GM23248 (cell line): ENCODE measurements around the gene CEACAM3. TPM values are rescaled to one million over a fixed set of nuclear protein-coding genes. Genes with fewer than 3 reads are reported as not detected.

ENCODE experiments used
- DNase-seq: peaks from one replicate; pipeline ENCODE4 v3.0.0-alpha.2; 2015
- H2AFZ ChIP-seq: fragments of 200-600 bp; sonication (generic); 2 replicates; pipeline ENCODE4 v1.6.1; 2016; ENCODE audit warnings: antibody characterized with exemption
- H3F3A ChIP-seq: fragments of 200-600 bp; sonication (generic); 2 replicates; pipeline ENCODE4 v1.6.1; 2016; ENCODE audit warnings: mild to moderate bottlenecking, antibody characterized with exemption, mixed run types; ENCODE audit not compliant: insufficient read depth
- H3K27ac ChIP-seq: fragments of 200-600 bp; sonication (generic); 2 replicates; pipeline ENCODE4 v1.5.1; 2016; ENCODE audit warnings: mild to moderate bottlenecking
- H3K27me3 ChIP-seq: fragments of 200-600 bp; sonication (generic); replicated peaks from 2 replicates; pipeline ENCODE4 v1.6.1; 2016; ENCODE audit warnings: mild to moderate bottlenecking; ENCODE audit not compliant: insufficient read depth
- H3K36me3 ChIP-seq: fragments of 200-600 bp; sonication (generic); 2 replicates; pipeline ENCODE4 v1.6.1; 2016; ENCODE audit warnings: low read depth, mild to moderate bottlenecking
- H3K4me1 ChIP-seq: fragments of 200-600 bp; sonication (generic); 2 replicates; pipeline ENCODE4 v1.6.1; 2016; ENCODE audit warnings: mild to moderate bottlenecking; ENCODE audit not compliant: insufficient read depth
- H3K4me2 ChIP-seq: fragments of 200-600 bp; sonication (generic); one replicate; pipeline ENCODE4 v1.6.1; 2016; ENCODE audit warnings: mild to moderate bottlenecking; ENCODE audit not compliant: unreplicated experiment
- H3K4me3 ChIP-seq: fragments of 200-600 bp; sonication (generic); 2 replicates; pipeline ENCODE4 v1.5.1; 2016; ENCODE audit warnings: mild to moderate bottlenecking
- H3K79me2 ChIP-seq: fragments of 200-600 bp; sonication (generic); 2 replicates; pipeline ENCODE4 v1.6.1; 2016; ENCODE audit warnings: mild to moderate bottlenecking; ENCODE audit not compliant: insufficient read depth
- H3K9ac ChIP-seq: fragments of 200-600 bp; sonication (generic); 2 replicates; pipeline ENCODE4 v1.6.1; 2016; ENCODE audit warnings: mild to moderate bottlenecking
- H3K9me2 ChIP-seq: fragments of 200-600 bp; sonication (generic); 2 replicates; pipeline ENCODE4 v1.6.1; 2016; ENCODE audit warnings: mixed run types, mild to moderate bottlenecking, moderate library complexity; ENCODE audit not compliant: insufficient read depth
- H3K9me3 ChIP-seq: fragments of 200-600 bp; sonication (generic); one replicate; pipeline ENCODE4 v1.6.1; 2017; ENCODE audit warnings: low read depth
- H4K20me1 ChIP-seq: fragments of 200-600 bp; sonication (generic); 2 replicates; pipeline ENCODE4 v1.6.0; 2016; ENCODE audit not compliant: insufficient read depth
- EZH2 ChIP-seq: fragments of 200-600 bp; sonication (generic); IDR thresholded peaks from 2 replicates; pipeline ENCODE4 v1.6.1; 2018; ENCODE audit warnings: antibody characterized with exemption, mild to moderate bottlenecking; ENCODE audit not compliant: insufficient read depth, poor library complexity, severe bottlenecking
- EZH2phosphoT487 ChIP-seq: fragments of 200-600 bp; sonication (generic); IDR thresholded peaks from 2 replicates; pipeline ENCODE4 v1.6.1; 2018; ENCODE audit warnings: antibody characterized with exemption, moderate library complexity, mild to moderate bottlenecking, low read depth; ENCODE audit not compliant: insufficient read depth
- WGBS, 2 experiments: methylation state at CpG; one replicate each; pipeline ENCODE4 v1.1.6; 2015 to 2017; ENCODE audit warnings: low lambda C conversion rate in 2 of 2, low coverage in 1 of 2; ENCODE audit errors: missing lambda C conversion rate in 2 of 2; 5-methylcytosine and 5-hydroxymethylcytosine counted together
- in situ Hi-C: fragments of 300-500 bp; cut with MboI; formaldehyde crosslinking; loops from 2 replicates; pipeline ENCODE4 v1.15.0; 2020
- polyA plus RNA-seq: library from polyadenylated mRNA; unstranded; fragments of >200 nt; fragmentation: Nextera tagmentation; extraction: Ambion mirVana; gene quantifications from 2 replicates; pipeline ENCODE4 v1.2.1, GENCODE V29; 2016
- total RNA-seq: library from RNA; depleted of rRNA; stranded (reverse); fragments of >200 nt; shearing (Covaris generic); gene quantifications from 2 replicates; pipeline ENCODE4 v1.2.3, GENCODE V29; 2014

CEACAM3 gene
- total and polyA plus RNA-seq, 2 experiments from 2014 or later = not detected

DNA sequence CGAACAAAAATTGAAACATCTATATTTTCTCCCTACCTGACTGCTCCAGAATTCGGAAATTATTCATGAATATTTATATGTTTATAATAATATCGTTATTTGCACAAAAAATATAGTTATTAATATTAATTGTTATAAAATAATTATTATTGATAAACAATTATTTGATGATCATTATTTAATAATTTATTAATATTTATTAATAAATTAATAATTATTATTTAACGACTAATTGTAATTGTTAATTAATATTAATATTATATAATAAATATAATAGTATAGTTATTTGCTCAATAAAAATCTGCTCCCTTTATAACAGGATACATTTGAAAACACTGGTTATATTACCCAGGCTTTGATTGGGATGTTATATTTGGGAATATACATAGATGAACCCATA is 26.8 kb upstream of the CEACAM3 start:
- DNase-seq = no peak
- H3K27me3 ChIP-seq = peaks cover 28% of the 10 kb centered on the region
- H2AFZ ChIP-seq = no peak overlapping the region
- H3F3A ChIP-seq = no peaks in the 10 kb centered on the region
- no peaks in the 10 kb centered on the region for H3K79me2 ChIP-seq
- no peaks in the 10 kb centered on the region for H3K9me3 ChIP-seq
- H3K9ac ChIP-seq = no peak overlapping the region
- in situ Hi-C loops = no loop called here
- no peaks in the 10 kb centered on the region for H3K9me2 ChIP-seq
- H3K27ac ChIP-seq = no peak overlapping the region
- H4K20me1 ChIP-seq = no peaks in the 10 kb centered on the region
- no peaks in the 10 kb centered on the region for H3K4me1 ChIP-seq
- H3K4me3 ChIP-seq = no peak overlapping the region
- TF ChIP-seq EZH2 = no peak
- no peak for TF ChIP-seq EZH2phosphoT487
- no peaks in the 10 kb centered on the region for H3K36me3 ChIP-seq
- no peak overlapping the region for H3K4me2 ChIP-seq
- WGBS, 2 experiments = 65 to 66% methylated on average over 4 of the region's 4 CpGs

DNA sequence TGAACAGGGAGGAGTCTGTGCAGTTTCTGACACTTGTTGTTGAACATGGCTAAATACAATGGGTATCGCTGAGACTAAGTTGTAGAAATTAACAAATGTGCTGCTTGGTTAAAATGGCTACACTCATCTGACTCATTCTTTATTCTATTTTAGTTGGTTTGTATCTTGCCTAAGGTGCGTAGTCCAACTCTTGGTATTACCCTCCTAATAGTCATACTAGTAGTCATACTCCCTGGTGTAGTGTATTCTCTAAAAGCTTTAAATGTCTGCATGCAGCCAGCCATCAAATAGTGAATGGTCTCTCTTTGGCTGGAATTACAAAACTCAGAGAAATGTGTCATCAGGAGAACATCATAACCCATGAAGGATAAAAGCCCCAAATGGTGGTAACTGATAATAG is 25.0 kb upstream of the CEACAM3 start:
- Histone ChIP-seq H3K27ac (no peak overlapping the region), H3K9me3 (no peaks in the 10 kb centered on the region), H3F3A (no peaks in the 10 kb centered on the region), H3K9ac (no peak overlapping the region), H4K20me1 (no peaks in the 10 kb centered on the region), H3K9me2 (no peaks in the 10 kb centered on the region), H3K36me3 (no peaks in the 10 kb centered on the region), H2AFZ (no peak overlapping the region), H3K27me3 (peaks cover 21% of the 10 kb centered on the region), H3K4me2 (no peak overlapping the region), H3K4me1 (no peaks in the 10 kb centered on the region), H3K4me3 (no peak overlapping the region), H3K79me2 (no peaks in the 10 kb centered on the region)
- TF ChIP-seq EZH2phosphoT487 (no peak), EZH2 (no peak)
- in situ Hi-C loops = no loop called here
- no peak for DNase-seq
- WGBS, 2 experiments = 55 to 59% methylated on average over 2 of the region's 2 CpGs

GRCh38 chr19:41774515-41774980 is 21.8 kb upstream of the CEACAM3 start:
- DNase-seq = no peak
- Histone ChIP-seq H3K36me3 (no peaks in the 10 kb centered on the region), H4K20me1 (no peaks in the 10 kb centered on the region), H3K27ac (no peak overlapping the region), H3K9ac (no peak overlapping the region), H3F3A (no peaks in the 10 kb centered on the region), H3K9me3 (no peaks in the 10 kb centered on the region), H3K4me3 (no peak overlapping the region), H3K4me1 (no peaks in the 10 kb centered on the region), H2AFZ (no peak overlapping the region), H3K9me2 (no peaks in the 10 kb centered on the region), H3K79me2 (no peaks in the 10 kb centered on the region), H3K27me3 (peaks cover 17% of the 10 kb centered on the region), H3K4me2 (no peak overlapping the region)
- in situ Hi-C loops = no loop called here
- WGBS, 2 experiments = 11% methylated on average over 6 of the region's 6 CpGs
- TF ChIP-seq EZH2phosphoT487 = no peak
- TF ChIP-seq EZH2 = no peak

DNA sequence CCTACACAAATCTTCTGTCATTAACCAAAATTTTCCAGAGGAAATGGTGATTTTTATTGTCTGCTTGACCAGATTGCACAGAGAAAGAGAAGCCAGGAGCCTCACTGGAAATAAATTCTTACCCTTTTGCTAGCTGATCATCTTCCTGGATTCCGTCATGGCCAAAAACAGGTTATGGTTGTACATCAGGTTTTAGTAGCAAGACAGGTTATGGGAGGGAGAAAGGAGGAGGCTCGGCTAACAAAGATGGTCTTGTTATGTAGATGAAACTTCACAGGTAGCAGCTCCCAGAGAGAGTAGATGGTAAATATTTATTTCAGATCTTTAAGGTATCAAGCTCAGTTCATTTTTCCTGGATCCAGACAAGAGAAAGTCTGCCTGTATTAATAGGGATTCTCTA is 19.7 kb upstream of the CEACAM3 start:
- Histone ChIP-seq H3K27me3 (peaks cover 11% of the 10 kb centered on the region), H3K4me1 (no peaks in the 10 kb centered on the region), H3K9ac (no peak overlapping the region), H3K9me3 (no peaks in the 10 kb centered on the region), H3K27ac (no peak overlapping the region), H3K9me2 (no peaks in the 10 kb centered on the region), H3K4me3 (no peak overlapping the region), H3K36me3 (no peaks in the 10 kb centered on the region), H3K79me2 (no peaks in the 10 kb centered on the region), H2AFZ (no peak overlapping the region), H4K20me1 (no peaks in the 10 kb centered on the region), H3F3A (no peaks in the 10 kb centered on the region), H3K4me2 (no peak overlapping the region)
- no peak for DNase-seq
- in situ Hi-C loops = no loop called here
- whole genome bisulfite sequencing, 2 experiments = 4 to 11% methylated on average over 2 of the region's 2 CpGs
- no peak for TF ChIP-seq EZH2phosphoT487
- TF ChIP-seq EZH2 = no peak

GRCh38 chr19:41783612-41784011 is 12.8 kb upstream of the CEACAM3 start:
- no peak overlapping the region for H3K4me3 ChIP-seq
- no peak overlapping the region for H2AFZ ChIP-seq
- no peaks in the 10 kb centered on the region for H3K9me2 ChIP-seq
- H4K20me1 ChIP-seq = no peaks in the 10 kb centered on the region
- no peaks in the 10 kb centered on the region for H3K9me3 ChIP-seq
- WGBS, 2 experiments = 25 to 27% methylated on average over 5 of the region's 5 CpGs
- in situ Hi-C loops = no loop called here
- H3K27me3 ChIP-seq = peaks cover 36% of the 10 kb centered on the region
- no peaks in the 10 kb centered on the region for H3K79me2 ChIP-seq
- TF ChIP-seq EZH2 (no peak), EZH2phosphoT487 (no peak)
- no peaks in the 10 kb centered on the region for H3F3A ChIP-seq
- no peak overlapping the region for H3K4me2 ChIP-seq
- H3K9ac ChIP-seq = no peak overlapping the region
- no peaks in the 10 kb centered on the region for H3K36me3 ChIP-seq
- no peaks in the 10 kb centered on the region for H3K4me1 ChIP-seq
- no peak overlapping the region for H3K27ac ChIP-seq
- DNase-seq = no peak
